GM18526 (cell line): ENCODE measurements around the gene FCN1.

Experiments used
- POLR2A ChIP-seq: IDR thresholded peaks from 3 replicates; pipeline ENCODE4 v1.6.1; 2011; ENCODE audit not compliant: insufficient read length; ENCODE audit errors: extremely low read depth

FCN1 gene

DNA sequence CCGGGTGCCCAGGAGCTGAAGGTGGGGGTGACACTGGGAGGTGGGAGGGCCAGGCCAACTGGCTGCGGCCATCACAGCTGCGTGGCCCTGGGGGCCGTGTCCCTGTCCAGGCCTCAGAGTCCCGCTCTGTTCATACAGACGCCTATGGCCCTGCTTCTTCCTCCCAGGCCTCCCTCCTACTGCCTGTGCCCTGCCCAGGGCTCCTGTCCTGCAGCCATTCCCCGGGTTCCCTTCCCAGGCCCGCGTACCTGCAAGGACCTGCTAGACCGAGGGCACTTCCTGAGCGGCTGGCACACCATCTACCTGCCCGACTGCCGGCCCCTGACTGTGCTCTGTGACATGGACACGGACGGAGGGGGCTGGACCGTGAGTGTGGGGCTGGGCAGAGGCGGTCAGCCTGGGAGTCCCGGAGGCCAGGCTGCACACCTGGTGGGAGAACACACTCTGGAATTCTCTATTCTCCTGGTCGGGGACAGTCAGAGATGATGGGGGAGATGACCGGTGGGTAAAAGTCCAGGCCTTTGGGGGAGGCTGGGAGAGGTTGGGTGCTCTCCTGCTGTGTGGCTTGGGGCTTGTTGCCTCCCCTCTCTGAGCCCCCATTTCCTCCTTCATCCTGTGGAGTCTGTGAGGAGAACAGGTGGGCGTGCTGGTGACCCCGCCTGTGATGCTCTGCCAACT lies 32.6 kb downstream of the FCN1 start:
- TF ChIP-seq POLR2A, result no peak

DNA sequence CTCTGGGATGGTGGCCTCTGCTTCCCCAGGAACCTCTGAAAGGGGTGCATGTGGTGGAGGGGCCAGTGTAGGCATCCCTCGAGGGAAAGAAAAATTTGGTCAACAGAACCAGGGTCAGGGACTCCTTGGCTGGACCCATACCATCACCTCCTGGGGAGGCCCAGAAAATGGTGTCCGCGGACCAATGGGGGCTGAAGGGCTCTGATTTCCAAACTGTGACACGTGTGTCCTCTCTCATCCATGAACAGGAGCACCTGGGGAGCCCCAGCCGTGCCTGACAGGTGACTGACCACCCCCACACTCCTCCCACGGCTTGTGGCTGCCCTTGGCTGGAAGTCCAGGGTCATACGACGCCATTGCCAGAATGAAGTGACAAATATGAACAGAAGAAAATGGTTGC lies 33.2 kb downstream of the FCN1 start:
- TF ChIP-seq POLR2A, result no peak

DNA sequence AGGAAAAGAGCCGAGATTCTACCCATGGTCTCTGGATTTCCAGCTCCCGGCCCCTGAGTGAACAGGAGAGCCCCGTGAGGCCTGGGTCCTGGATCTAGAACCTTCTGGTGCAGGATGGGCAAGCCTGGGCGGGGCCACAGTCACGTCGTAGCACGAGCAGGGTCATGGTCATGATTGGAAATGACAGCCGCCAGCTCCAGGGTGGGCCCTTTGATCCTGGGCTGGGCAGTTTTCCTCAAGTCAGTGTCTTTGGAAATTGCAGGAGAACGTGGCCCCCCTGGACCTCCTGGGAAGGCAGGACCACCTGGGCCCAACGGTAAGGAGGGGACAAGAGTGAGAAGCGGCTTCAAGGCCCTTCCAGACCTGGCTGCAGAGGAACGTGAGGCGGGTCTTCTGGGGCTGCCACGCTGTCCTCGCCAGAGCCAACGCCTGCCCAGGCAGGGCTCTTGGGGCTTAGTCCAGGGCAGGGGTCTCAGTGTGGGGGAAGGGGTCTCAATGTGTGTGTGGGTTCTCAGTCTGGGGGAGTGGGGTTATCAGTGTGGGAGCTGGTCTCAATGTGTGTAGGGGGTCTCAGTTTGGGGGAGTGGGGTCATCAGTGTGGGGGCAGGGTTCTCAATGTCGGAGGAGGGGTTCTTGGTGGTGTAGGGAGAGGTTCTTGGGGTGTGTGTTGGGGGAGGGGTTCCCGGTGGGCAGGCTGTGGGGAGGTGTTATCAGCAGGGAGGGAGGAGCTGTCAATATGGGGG lies 34.5 kb downstream of the FCN1 start:
- TF ChIP-seq POLR2A, result no peak

DNA sequence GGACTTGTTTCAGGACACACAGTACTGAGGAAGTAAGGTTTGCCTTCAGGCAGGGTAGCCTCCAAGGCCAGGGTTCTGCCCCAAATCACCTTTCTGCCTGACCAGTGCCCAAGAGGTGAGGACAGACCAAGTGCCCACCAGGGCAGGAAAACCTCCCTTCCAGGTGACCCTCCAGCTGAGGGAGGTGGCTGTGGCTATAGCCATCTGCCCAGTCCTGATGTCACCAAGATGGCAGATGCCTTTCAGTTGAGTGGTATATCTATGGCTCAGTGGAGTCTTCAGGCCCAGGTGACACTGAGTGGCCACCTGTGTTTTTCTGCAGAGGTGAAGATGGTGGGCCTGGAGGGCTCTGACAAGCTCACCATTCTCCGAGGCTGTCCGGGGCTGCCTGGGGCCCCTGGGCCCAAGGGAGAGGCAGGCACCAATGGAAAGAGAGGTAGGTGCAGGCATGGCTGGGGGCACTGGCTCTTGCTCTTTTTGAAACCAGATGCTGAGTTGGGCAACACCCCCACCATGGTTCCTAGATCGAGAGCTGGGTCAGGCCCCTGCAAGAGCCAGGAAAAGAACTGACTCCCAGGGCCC lies 35.4 kb downstream of the FCN1 start:
- no peak for TF ChIP-seq POLR2A

DNA sequence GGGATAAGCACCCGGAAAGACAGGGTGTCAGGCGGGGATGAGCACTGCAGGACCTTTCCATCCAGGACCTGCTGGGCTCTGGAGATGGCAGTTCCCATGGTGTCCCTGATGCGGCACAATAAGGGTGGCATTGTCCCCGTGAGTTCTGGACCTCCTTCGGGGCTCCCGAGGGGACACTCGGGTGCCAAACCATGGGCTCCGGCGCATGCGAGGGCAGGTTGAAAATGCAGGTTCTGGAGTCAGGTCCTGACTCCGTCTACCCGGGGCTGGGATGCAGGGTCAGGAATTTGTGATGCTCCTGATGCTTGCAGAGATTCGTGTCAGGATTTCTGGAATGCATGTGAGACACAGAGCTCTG lies 36.4 kb downstream of the FCN1 start:
- TF ChIP-seq POLR2A, result no peak

DNA sequence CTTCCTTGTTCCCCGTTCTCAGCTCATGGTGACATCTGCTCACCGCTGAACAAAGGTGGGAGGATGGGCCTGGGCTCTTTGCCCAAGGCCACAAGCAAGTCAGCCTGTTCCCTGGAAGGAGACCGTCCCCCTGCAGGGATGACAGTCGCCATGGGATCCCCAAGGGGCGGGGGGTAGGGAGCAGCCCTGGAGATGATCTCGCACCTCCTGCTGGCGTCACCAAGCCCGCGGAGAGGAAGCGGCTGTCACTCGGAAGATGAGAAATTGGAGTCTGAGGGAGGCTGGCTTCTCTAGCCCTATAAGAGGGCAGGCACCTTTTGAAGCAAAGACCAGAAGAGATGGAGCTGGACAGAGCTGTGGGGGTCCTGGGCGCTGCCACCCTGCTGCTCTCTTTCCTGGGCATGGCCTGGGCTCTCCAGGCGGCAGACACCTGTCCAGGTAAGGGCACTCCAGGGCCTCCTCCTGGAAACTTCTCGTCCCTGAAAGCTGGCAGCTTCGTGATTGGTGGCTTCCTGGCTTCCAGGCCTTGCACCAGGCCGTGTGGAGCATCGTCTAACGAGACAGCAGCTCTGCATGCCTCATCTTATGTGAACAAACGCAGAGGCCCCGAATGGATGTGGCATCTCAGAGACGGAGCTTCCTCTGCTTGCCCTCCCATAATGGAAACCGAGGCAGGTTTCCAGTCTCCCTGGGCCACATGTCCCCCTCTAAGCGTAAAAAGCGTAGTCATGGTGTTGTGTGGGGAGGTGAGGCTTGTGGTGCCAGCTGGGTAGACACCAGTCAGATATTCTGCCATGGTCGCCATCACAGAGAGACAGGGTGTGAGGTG lies 37.0 kb downstream of the FCN1 start, which contains the start of gene FCN2:
FCN2 (plus strand) TSS at position 327 of the 829 bp plus-strand sequence; CDS start at position 339, 12 bp downstream.
- no peak for TF ChIP-seq POLR2A

DNA sequence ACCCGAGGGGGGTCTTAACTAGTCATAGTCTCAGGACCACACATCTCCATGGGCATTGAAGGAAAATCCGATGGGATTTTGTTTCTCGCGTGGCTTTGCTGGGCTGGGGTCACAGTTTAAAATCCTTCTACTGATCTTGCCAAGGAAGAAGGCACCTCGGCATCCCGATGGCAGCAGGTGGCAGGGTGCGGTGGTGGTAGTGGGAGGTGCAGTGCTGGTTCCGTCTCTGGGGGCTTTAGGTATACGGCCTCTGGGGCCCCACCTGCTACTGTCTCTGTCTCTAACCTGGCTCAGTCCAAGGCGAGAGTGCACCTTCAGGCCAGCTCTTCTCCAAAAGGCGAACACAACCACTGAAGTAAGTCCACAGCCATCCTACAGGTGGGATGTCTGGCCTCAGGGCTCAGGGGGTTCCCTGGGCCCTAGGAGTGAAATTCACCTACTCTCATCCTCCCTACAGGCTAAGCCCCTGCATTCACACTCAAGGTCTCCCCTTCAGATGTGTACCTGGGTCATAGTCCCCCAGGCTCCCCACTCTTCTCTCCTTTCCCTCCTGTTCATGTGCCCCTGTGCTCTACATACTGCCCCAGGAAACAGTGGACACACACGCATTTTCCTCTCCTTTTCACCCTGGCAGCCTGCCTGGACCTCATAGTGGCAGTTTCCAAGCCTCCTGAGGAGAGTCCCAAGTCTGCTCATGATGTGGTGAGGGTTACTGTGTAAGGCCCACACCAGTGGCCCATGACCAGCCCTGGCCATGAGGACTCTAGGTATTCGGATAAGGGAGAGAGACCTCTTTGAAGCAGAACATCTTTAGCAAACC lies 37.8 kb downstream of the FCN1 start:
- no peak for TF ChIP-seq POLR2A

DNA sequence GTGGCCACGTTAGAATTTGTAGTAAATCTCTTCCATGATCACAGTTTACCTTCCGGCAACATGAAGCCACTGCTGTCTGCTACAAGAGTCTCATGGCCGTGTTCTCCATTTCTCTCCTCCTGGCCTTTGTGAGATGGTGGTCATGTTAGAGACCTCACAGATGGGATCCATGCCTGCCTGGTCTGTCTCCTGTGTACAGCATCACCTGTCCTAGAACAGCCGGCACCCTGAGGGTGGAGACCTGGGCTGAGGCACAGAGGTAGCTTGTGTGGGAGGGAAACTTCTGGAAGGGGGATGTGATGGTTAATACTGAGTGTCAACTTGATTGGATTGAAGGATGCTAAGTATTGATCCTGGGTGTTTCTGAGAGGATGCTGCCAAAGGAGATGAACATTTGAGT lies 40.2 kb downstream of the FCN1 start:
- TF ChIP-seq POLR2A, result no peak

DNA sequence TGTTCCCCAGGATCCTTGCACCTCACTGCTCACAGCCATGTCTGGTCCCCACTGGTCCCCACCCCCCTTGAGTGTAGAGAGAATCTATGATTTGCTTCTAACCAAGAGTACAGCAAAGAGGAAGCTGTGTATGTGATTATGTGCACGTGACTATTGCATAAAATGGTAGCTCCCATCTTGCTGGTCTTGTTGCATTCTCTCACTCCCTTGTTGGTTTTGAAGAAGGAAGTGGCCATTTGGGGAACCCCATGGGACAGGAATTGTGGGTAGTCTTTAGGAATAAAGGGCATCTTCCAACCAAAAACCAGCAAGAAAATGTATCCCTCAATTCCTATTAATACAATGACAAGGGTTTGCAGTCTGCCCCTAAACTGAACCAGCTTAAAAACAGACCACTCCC lies 42.3 kb downstream of the FCN1 start:
- TF ChIP-seq POLR2A, result no peak

DNA sequence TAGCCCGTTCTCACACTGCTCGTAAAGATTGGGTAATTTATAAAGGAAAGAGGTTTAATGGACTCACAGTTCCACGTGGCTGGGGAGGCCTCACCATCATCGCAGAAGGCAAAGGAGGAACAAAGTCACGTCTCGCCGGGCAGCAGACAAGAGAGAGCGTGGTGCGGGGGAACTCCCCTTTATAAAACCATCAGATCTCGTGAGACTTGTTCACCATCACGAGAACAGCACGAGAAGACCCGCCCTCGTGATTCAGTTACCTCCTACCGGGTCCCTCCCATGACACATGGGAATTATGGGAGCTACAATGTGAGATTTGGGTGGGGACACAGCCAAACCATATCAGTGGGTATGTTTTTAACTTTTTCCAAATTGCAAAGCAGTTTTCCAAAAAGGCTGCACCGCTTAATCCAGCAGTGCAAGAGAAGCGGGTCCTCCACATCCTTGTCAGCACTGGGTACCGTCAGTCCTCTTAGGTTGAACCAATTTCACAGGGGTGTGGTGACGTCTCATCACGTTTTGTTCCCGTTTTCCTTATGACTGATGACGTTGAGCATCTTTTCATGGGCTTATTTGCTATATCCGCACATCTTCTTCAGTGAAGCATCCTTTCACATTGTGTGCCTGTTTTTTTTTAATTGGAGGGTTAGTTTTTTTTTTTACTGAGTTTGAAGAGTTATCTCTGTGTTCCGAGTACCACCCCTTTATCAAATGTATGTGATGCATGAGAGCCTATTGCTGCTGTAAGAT lies 45.1 kb downstream of the FCN1 start:
- TF ChIP-seq POLR2A, result no peak

DNA sequence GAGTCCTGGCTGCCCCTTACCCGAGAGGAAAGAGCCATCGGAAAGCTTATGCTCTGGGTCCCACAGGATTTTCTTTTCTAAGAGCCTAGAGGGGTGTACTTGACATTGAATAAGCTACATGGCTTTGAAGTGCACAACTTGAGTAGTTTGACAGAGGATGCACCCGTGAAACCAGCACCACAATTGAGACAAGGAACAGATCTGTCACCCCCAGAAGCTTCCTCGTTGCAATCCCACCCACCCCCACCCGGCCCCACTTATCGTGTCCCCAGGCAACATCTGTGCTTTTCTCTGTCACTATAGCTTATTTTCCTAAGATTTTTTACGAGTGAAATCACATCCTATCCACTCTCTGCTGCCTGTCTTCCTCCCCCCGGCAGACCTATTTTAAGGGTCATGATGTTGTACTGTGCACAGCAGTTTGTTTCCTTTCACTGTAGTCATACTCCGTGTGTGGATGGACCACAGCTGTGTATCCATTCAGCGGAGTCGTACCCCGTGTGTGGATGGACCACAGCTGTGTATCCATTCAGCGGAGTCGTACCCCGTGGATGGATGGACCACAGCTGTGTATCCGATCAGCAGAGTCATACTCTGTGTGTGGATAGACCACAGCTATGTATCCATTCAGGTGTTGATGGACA lies 45.9 kb downstream of the FCN1 start:
- no peak for TF ChIP-seq POLR2A

DNA sequence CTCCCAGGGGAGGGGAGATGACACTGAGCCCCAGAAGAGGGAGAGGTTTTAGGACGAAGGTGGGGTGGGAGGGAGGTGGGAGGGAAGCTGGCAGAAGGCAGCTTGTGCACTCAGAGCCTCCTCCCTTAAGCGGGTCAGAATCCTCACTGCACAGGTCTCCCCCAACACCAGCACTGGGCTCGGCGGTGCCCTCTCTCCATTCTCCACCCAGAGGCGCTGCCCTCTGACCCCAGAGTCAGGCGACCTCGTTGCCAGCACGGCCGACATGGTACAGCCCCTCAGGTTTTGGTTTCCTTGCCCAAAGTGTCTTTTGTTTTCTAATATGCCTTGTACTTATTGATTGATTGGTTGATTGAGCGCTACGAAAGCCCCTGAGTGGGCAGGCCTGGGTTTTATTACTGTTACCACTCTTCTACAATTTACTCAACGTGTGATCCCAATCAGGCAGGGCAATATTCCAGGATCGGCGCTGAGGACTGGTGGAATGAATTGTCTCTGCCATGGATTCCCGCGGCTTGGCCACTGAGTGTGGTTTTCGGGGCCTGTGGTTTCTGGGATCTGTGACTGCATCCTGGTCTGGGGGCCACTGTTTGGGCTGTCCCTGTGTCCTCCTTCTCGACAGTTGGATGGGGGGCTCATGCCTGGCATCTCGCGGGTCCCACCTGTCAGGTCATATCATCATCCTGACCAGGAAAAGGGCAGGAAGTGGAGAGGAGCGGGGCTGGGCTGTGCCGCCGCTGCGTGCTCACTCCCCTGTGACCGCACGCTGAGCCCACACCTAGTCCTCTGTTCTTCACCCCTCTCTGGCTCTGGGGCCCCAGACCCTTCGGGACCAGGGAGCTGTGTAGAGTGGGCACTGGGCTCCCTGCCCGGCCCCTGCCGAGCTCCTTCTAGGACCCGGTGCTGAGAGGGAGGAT lies 46.7 kb downstream of the FCN1 start:
- TF ChIP-seq POLR2A, result no peak

DNA sequence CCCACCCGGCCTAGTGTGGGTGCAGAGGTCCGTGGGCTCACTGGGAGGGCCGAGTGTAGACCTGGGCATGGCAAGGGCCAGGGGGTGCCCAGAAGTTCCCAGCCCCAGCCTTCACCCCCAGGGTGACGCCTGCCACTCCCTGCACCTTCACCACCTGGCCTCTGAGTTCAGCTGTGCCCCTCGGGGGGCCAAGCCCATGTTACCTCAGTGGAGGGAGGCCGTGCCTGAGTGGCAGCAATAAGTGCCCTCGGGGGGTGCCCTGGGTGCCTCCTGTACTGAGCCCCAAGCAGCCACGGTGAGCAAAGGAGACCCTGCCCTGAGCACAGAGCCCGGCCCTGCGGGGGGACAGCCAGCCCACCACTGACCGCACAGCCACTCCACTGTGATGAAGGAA lies 47.4 kb downstream of the FCN1 start:
- no peak for TF ChIP-seq POLR2A
